HUES64 (cell line): ENCODE data around the gene CD2BP2.
"Not testable (repeated sequence)": the region's sequence is repeated elsewhere in the genome, so short reads cannot be mapped to it uniquely, and the experiment has no call there.

Source experiments
- H3K27ac ChIP-seq: 2 replicates; pipeline ENCODE4 v1.7.0; 2013; ENCODE audit warnings: low read depth, low read length, inconsistent platforms
- H3K27me3 ChIP-seq: 2 replicates; pipeline ENCODE4 v1.6.1; 2013; ENCODE audit warnings: mild to moderate bottlenecking, low read length; ENCODE audit not compliant: insufficient read depth
- H3K36me3 ChIP-seq: 2 replicates; pipeline ENCODE4 v1.6.1; 2013; ENCODE audit warnings: mild to moderate bottlenecking, low read length; ENCODE audit not compliant: insufficient read depth
- H3K4me1 ChIP-seq: 2 replicates; pipeline ENCODE4 v1.6.1; 2013; ENCODE audit warnings: mild to moderate bottlenecking, low read length, moderate library complexity; ENCODE audit not compliant: insufficient read depth
- H3K4me3 ChIP-seq: 2 replicates; pipeline ENCODE4 v1.5.1; 2013; ENCODE audit warnings: mild to moderate bottlenecking, low read length, moderate library complexity
- H3K9ac ChIP-seq: 2 replicates; pipeline ENCODE4 v1.6.1; 2013; ENCODE audit warnings: mild to moderate bottlenecking, low read depth, low read length
- H3K9me3 ChIP-seq: 2 replicates; pipeline ENCODE4 v1.6.1; 2013; ENCODE audit warnings: low read depth, low read length; ENCODE audit not compliant: insufficient read depth
- WGBS: fragments of 150-250, 120-280 bp; methylation state at CpG from one replicate; pipeline ENCODE4 v1.1.7; 2013; ENCODE audit warnings: missing lambda C conversion rate; 5-methylcytosine and 5-hydroxymethylcytosine counted together

Gene CD2BP2

DNA sequence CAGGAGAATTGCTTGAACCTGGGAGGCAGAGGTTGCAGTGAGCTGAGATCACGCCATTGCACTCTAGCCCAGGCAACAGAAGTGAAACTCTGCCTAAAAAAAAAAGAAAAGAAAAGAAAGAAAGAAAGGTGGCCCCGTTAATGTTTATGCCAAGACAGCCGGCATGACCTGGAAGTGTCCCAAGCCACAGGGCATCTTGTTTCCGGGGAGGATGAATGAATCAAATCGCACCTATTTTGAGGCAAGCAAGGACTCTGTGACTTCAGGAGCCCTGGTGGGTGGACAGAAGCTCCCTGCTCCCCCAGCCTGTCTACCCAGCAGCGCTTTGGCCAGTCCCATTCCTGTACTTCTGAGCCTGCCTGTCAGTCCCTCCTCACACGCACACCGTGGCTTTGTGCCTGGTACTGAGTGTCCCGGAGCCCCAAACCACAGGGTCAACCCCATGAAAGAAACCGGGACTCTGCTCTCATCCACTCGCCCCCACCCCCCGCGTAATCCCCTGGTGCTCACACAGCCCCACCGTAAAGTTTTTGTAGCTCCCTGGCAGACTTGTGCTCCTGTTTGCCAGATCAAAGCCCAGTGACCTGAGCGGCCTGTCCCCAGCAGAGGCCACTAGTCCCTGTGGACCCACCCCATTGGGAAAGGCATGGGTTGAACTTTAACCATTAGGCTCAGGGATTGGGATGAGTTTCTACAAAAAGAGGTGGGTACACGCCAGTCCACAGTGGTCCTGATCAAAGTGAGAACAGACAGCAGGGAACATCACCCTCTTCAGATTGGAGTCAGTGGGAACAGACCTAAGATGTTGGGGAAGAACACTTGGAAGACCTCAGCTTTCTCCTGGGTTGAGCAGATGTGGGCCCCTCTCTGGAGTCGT is 19.3 kb downstream of the CD2BP2 start:
- Histone ChIP-seq H3K9me3 (no peaks in the 10 kb centered on the region), H3K4me1 (peaks cover 3% of the 10 kb centered on the region), H3K27ac (no peak overlapping the region), H3K4me3 (peak overlapping the region; percentile 87), H3K9ac (no peak overlapping the region), H3K36me3 (no peaks in the 10 kb centered on the region), H3K27me3 (no peaks in the 10 kb centered on the region)
- WGBS: 77% methylated on average over 17 of the region's 17 CpGs

DNA sequence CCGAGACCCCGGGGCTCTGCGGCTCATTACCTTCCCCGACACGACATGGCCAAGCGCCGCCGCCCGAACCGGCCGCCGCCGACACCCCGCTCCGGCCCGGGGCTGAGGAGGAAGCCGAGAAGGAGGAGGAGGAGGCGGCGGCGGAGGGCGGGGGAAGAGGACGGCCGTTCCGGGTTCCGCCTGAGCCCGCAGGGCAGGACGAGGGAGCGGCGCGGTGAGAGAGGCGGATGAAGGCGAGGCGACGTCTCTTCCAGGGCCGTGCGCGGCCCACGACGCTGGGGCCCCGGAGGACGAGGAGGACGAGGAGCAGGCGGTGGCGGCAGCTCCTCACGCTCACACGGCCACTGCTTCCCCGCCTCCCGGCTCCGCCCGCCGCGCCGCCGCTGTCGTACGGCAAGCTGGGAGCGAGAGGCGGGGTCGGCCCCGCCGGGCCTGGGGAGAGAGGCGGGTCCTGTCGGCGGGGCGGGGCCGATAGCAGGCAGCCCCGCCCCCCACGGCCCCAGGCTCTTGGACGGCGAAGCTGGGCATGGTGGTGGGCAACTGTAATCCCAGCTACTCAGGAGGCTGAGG is 20.0 kb downstream of the CD2BP2 start:
- H3K27me3 ChIP-seq, H3K36me3 ChIP-seq, H3K9me3 ChIP-seq, H3K4me1 ChIP-seq: not testable (repeated sequence)
- peak overlapping the region; percentile 87 for H3K4me3 ChIP-seq
- peak overlapping the region; percentile 80; the same call in 1 of the 2 replicates for H3K27ac ChIP-seq
- under 1% methylated on average over 70 of the region's 70 CpGs for WGBS
- peak overlapping the region; percentile 78 for H3K9ac ChIP-seq

DNA sequence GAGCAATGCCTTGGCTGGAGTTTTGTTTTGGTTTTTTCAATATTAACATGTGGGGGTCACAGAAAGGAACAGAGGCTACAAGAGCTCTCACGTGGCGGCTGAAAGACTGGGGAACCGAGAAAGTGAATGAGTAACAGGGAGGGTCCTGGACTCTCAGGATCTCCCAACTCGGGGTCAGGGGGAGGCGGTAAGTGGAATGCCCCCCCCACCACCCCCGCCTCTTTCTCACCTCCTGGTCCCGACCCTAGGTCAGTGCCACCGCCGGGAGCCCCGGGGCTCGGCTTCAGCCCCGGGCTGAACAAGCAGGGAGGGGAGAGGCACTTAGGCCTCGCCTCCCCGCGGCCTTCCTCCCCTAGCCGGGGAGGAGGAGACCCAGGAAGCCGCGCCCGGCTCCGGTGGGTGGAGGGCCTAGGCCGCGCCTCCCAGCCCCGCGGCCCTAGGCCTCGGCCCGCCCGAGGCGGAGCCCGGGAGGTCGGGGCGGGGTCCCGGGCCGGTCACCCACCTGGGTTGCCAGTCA is 20.6 kb downstream of the CD2BP2 start:
- not testable (repeated sequence) for H3K27me3 ChIP-seq, H3K4me1 ChIP-seq, H3K9me3 ChIP-seq, H3K36me3 ChIP-seq
- peak overlapping the region; percentile 65; the same call in 1 of the 2 replicates for H3K9ac ChIP-seq
- peak overlapping the region; percentile 58; the same call in 1 of the 2 replicates for H3K27ac ChIP-seq
- 0% methylated on average over 14 of the region's 33 CpGs for WGBS
- peak overlapping the region; percentile 87 for H3K4me3 ChIP-seq

DNA sequence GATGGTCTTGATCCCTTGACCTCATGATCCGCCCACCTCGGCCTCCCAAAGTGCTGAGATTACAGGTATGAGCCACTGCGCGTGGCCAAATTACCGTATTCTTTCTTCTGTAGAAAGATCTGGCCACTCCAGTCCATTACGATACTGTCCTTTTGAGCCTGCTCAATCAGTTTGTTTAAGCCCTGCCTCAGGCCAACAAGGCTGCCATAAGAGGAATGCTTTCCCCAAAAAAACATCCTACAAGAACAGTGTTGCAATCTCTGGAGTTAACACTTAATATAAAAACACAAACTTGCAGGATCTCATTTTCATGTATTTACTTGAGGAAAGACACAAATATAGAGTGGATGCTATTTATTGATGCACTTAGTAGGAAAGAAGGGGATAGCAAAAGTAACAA is 30.9 kb downstream of the CD2BP2 start:
- H3K9me3 ChIP-seq, H3K36me3 ChIP-seq, H3K27ac ChIP-seq, H3K27me3 ChIP-seq, H3K9ac ChIP-seq, H3K4me1 ChIP-seq, H3K4me3 ChIP-seq: not testable (repeated sequence)
- WGBS: 99% methylated on average over 6 of the region's 6 CpGs

DNA sequence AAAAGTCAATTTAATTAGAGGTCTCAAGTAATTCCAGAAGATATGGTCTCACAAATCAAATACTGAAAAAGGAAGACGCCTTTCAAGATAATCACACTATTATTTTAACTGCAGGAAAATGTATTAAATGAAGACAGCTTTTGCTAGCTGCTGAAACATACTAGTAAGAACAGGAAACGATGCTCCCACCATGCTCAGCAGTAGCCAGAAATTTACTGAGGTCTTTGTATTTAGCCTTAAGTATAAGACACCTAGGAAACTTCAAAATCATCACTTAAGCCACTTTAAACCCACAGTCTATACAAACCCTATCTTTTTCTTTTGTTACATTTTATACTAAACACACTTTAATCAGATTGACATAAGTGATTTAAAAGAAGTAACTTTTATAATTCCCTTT is 36.5 kb downstream of the CD2BP2 start:
- not testable (repeated sequence) for H3K27ac ChIP-seq, H3K27me3 ChIP-seq, H3K4me3 ChIP-seq, H3K9ac ChIP-seq, H3K9me3 ChIP-seq, H3K36me3 ChIP-seq, H3K4me1 ChIP-seq
- no CpG with 5 or more reads among the region's 2 CpGs for WGBS

DNA sequence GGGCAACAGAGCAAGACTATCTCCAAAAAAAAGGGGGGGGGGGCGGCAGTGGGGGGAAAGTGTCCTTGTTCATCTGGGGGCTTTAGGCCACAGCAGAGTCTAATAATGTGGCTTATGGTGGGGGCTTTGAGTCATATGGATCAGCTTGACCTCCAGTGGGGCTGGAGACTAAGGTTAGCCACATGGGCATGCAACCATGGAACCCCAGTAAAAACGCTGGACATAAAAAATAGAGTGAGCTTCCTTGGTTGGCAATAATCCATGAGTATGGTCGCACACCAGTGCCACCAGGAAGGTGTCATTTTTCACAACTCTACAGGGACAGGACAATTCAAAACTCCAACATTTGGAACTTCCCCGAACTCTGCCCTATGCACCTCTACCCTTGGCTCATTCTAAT is 44.2 kb downstream of the CD2BP2 start:
- 100% methylated on average over 1 of the region's 4 CpGs for WGBS

DNA sequence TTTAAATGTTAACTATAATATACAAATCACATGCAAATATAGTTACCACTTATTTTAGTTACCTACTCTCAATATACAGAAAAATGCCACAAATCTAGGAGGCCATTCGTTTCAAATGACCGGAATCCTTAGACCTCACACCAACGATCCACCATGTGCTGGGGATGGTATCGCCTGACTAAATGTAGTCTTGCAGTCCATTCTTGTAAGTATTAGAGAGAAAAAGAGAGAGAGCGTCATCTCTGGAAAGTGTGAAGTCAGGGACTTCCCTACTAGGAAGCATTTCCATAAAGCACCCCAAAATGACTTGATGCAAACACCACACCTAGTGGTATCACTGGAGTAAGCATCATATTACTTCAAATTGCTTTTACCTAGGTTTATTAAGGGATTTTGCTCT is 45.9 kb downstream of the CD2BP2 start:
- not testable (repeated sequence) for H3K4me3 ChIP-seq, H3K27ac ChIP-seq, H3K4me1 ChIP-seq, H3K9ac ChIP-seq, H3K27me3 ChIP-seq, H3K36me3 ChIP-seq, H3K9me3 ChIP-seq
- 97% methylated on average over 3 of the region's 5 CpGs for WGBS

More for the DNA sequence above, 44.2 kb downstream of the CD2BP2 start:
- H3K4me1 ChIP-seq, H3K36me3 ChIP-seq, H3K9ac ChIP-seq, H3K9me3 ChIP-seq, H3K27me3 ChIP-seq, H3K27ac ChIP-seq, H3K4me3 ChIP-seq: not testable (repeated sequence)
